ENCODE results near the gene ZNF689. TPM values are rescaled to one million over a fixed set of nuclear protein-coding genes. Genes with fewer than 3 reads are reported as not detected.

ZNF689 gene
- total and polyA plus RNA-seq, 2 of the 4 experiments (the other 2 are of a cell fraction), result 2.7 to 2.9 TPM

DNA sequence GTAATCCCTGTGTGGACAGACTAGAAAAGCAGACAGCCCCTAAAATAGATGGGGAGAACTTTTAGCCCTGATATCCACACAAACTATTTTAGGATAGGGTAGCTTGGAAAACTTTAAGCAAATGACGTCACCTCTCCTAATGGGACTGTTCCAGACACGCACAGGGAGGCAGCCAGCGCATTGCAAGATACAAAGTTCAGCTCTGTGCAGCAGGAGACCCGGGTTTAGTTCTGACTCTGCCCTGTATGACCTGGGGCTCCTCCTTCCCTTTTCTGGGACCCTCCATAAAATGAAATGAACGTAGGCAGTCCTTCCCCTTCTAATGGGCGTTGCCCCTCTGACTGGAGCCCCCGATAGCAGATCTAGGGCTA, 6.3 kb downstream of the ZNF689 start:
- DNase-seq, result no peak
- Histone ChIP-seq H2BK120ac (ENCODE audit: low read depth, low read length) (no peak overlapping the region), H3K9ac (ENCODE audit: low read depth, low read length) (no peak overlapping the region), H2BK15ac (ENCODE audit: low read depth, low read length) (no peak overlapping the region), H2BK20ac (ENCODE audit: low read depth, low read length) (no peak overlapping the region), H2AFZ (replicated peaks; ENCODE audit: low read length, poor library complexity) (no peak overlapping the region), H4K5ac (ENCODE audit: low read depth, low read length) (no peak overlapping the region), H3K27ac (ENCODE audit: insufficient read depth, low read length) (no peak overlapping the region), H3K36me3 (ENCODE audit: control insufficient read depth, insufficient read depth, low read length) (peaks cover 25% of the 10 kb centered on the region), H3K9me3 (ENCODE audit: control insufficient read depth, insufficient read depth, low read length) (no peaks in the 10 kb centered on the region; the same call in 1 of the 2 replicates), H3K56ac (ENCODE audit: extremely low read depth, insufficient read depth, low read length) (no peak overlapping the region), H3K9me1 (ENCODE audit: insufficient read depth, low read length) (no peaks in the 10 kb centered on the region; the same call in 1 of the 2 replicates), H3K4me2 (ENCODE audit: low read depth, low read length) (no peak overlapping the region), H2AK5ac (ENCODE audit: low read depth, low read length) (no peak overlapping the region), H2AK9ac (replicated peaks; ENCODE audit: low read depth, low read length, poor library complexity) (no peak overlapping the region), H3K4me1 (ENCODE audit: control insufficient read depth, insufficient read depth, low read length) (peaks cover 6% of the 10 kb centered on the region; the same call in 1 of the 2 replicates), H4K91ac (ENCODE audit: insufficient read depth, low read depth, low read length) (no peak overlapping the region), H3K27me3 (ENCODE audit: control insufficient read depth, insufficient read depth, low read length) (no peaks in the 10 kb centered on the region), H3K18ac (ENCODE audit: low read depth, low read length) (no peak overlapping the region), H3K23ac (ENCODE audit: low read depth, low read length) (no peak overlapping the region), H2BK5ac (ENCODE audit: low read depth, low read length, poor library complexity, severe bottlenecking) (no peak overlapping the region), H3K79me1 (ENCODE audit: low read depth in 1 of 2, low read length in 2 of 2) (peaks cover 10 to 21% of the 10 kb centered on the region in 2 experiments; a peak in 3 of 4 replicates), H3K14ac (replicated peaks; ENCODE audit: low read depth, low read length) (no peak overlapping the region), H4K20me1 (ENCODE audit: insufficient read depth, low read length) (no peaks in the 10 kb centered on the region), H3K4ac (ENCODE audit: low read depth, low read length) (no peak overlapping the region), H3K4me3 (ENCODE audit: insufficient read depth, low read depth, low read length) (no peak overlapping the region), H4K8ac (ENCODE audit: low read depth in 2 of 2, low read length in 2 of 2) (no peak overlapping the region)
- TF ChIP-seq, protein P1, sequence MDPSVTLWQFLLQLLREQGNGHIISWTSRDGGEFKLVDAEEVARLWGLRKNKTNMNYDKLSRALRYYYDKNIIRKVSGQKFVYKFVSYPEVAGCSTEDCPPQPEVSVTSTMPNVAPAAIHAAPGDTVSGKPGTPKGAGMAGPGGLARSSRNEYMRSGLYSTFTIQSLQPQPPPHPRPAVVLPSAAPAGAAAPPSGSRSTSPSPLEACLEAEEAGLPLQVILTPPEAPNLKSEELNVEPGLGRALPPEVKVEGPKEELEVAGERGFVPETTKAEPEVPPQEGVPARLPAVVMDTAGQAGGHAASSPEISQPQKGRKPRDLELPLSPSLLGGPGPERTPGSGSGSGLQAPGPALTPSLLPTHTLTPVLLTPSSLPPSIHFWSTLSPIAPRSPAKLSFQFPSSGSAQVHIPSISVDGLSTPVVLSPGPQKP (IDR thresholded peaks at IDR 0.05; ENCODE audit: borderline replicate concordance, low read depth, low read length), result no peak
- no peak for TF ChIP-seq SMC3 (IDR thresholded peaks at IDR 0.05; ENCODE audit: low read depth, low read length)
- TF ChIP-seq, protein P2, sequence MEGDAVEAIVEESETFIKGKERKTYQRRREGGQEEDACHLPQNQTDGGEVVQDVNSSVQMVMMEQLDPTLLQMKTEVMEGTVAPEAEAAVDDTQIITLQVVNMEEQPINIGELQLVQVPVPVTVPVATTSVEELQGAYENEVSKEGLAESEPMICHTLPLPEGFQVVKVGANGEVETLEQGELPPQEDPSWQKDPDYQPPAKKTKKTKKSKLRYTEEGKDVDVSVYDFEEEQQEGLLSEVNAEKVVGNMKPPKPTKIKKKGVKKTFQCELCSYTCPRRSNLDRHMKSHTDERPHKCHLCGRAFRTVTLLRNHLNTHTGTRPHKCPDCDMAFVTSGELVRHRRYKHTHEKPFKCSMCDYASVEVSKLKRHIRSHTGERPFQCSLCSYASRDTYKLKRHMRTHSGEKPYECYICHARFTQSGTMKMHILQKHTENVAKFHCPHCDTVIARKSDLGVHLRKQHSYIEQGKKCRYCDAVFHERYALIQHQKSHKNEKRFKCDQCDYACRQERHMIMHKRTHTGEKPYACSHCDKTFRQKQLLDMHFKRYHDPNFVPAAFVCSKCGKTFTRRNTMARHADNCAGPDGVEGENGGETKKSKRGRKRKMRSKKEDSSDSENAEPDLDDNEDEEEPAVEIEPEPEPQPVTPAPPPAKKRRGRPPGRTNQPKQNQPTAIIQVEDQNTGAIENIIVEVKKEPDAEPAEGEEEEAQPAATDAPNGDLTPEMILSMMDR (conservative IDR thresholded peaks at IDR 0.05; ENCODE audit: low read depth, low read length), result no peak
- TF ChIP-seq POLR2A (IDR thresholded peaks at IDR 0.05; ENCODE audit: low read depth, low read length), result no peak
- POLR2A ChIA-PET (ENCODE audit: unreplicated experiment), result no interaction called here
- in situ Hi-C loops (cut with MboI; ENCODE audit: low sequenced_read_pairs), result no loop called here
- dilution Hi-C loops (cut with HindIII; ENCODE audit: low sequenced_read_pairs, unreplicated experiment), result no loop called here
- CTCF ChIA-PET, result no interaction called here
- no TSS peak for BruUV-seq (replicated peaks)
- 89% methylated on average over 3 of the region's 7 CpGs; no CpG with 5 or more reads in 1 of the 2 experiments for WGBS, 2 experiments (ENCODE audit: extremely low coverage in 2 of 2, insufficient read length in 1 of 2)
- no peak for ATAC-seq (ENCODE audit: low read depth)
- intact Hi-C loops (cut with micrococcal nuclease), result no loop called here

All from IMR-90 (cell line).